GM12873 (cell line): Measurements from ENCODE around the gene NFIX.

ENCODE experiments used
- CTCF ChIP-seq: IDR thresholded peaks from 2 replicates; pipeline ENCODE4 v1.5.1; 2012; ENCODE audit warnings: low read depth, mild to moderate bottlenecking, moderate library complexity, low read length, control low read depth; ENCODE audit not compliant: insufficient read depth; ENCODE audit errors: missing control alignments

Gene NFIX

GRCh38 chr19:13014101-13014920 is 19.0 kb downstream of the NFIX start:
- TF ChIP-seq CTCF, result no peak

- no peak for TF ChIP-seq CTCF
These were observed 19.6 kb downstream of the NFIX start for GRCh38 chr19:13014921-13015280.

- TF ChIP-seq CTCF, result no peak
These were observed 20.3 kb downstream of the NFIX start for GRCh38 chr19:13015361-13016223.

- no peak for TF ChIP-seq CTCF
These were observed 21.0 kb downstream of the NFIX start for GRCh38 chr19:13016245-13016627.

GRCh38 chr19:13016628-13017305 is 21.5 kb downstream of the NFIX start:
- TF ChIP-seq CTCF, result no peak

GRCh38 chr19:13017306-13018034 is 22.2 kb downstream of the NFIX start:
- no peak for TF ChIP-seq CTCF
